Mammary epithelial cell (primary cell): Measurements from ENCODE around the gene NT5M.

Experiments
- EZH2 ChIP-seq: IDR thresholded peaks from 2 replicates; pipeline ENCODE4 v1.6.1; 2012; ENCODE audit warnings: low read length, inconsistent platforms, borderline replicate concordance
- TF ChIP-seq, protein P1 (sequence below), 2 donors: IDR thresholded peaks in 1 of 2; conservative IDR thresholded peaks in 1 of 2; 2 replicates each; pipeline ENCODE4 v1.5.1; 2011 to 2012; ENCODE audit warnings: inconsistent platforms in 2 of 2, low read length in 2 of 2, mild to moderate bottlenecking in 2 of 2, control low read depth in 1 of 2, low read depth in 1 of 2; ENCODE audit not compliant: insufficient read depth in 1 of 2; ENCODE audit errors: extremely low read depth in 1 of 2

DNA sequence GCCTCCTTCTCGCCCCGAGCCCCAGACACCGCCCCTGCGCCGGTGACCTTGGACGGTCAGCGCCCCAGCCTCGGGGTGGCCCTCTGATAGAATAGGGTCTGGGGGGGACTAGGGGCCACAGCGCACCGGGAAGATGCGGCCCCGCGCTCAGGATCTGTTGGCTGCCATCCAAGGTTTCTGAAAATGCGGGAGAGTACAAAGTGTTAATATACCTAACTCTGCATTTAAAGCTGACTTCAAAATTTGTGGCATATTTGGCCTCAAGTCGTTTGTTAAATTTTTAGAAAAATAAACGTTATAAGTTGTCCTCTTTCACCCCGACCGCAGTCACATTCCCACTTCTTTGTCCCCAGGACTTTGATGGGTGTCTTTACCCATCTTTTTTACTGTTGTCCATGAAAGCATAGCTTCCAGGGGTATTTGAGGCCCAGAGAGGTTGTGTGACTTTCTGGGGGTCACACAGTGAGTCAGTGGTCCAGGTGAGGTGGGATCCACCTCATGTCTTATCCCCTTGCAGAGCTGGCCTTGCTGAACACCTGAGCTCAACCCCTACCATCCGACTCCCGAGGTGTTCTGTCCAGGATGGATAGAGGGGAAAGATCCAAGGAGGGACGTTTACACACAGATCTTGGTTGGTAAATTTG lies 796 bp downstream of the NT5M start:
- TF ChIP-seq, protein P1, sequence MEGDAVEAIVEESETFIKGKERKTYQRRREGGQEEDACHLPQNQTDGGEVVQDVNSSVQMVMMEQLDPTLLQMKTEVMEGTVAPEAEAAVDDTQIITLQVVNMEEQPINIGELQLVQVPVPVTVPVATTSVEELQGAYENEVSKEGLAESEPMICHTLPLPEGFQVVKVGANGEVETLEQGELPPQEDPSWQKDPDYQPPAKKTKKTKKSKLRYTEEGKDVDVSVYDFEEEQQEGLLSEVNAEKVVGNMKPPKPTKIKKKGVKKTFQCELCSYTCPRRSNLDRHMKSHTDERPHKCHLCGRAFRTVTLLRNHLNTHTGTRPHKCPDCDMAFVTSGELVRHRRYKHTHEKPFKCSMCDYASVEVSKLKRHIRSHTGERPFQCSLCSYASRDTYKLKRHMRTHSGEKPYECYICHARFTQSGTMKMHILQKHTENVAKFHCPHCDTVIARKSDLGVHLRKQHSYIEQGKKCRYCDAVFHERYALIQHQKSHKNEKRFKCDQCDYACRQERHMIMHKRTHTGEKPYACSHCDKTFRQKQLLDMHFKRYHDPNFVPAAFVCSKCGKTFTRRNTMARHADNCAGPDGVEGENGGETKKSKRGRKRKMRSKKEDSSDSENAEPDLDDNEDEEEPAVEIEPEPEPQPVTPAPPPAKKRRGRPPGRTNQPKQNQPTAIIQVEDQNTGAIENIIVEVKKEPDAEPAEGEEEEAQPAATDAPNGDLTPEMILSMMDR (conservative IDR thresholded peaks at IDR 0.05 in 1 of 2, IDR thresholded peaks at IDR 0.05 in 1 of 2; ENCODE audit: extremely low read depth in 1 of 2, insufficient read depth in 1 of 2, low read depth in 1 of 2, low read length in 2 of 2): no peak
- no peak for TF ChIP-seq EZH2
